ENCODE data around the gene GPSM1.

- TF ChIP-seq CTCF (IDR thresholded peaks at IDR 0.05) (no peak), POLR2A (IDR thresholded peaks at IDR 0.05) (no peak)
Measured at GRCh38 chr9:136279471-136279870, 47.9 kb upstream of the GPSM1 start.
